Skeletal muscle tissue (tissue), 4 donors: ENCODE measurements around the gene ITPKB. TPM values are rescaled to one million over a fixed set of nuclear protein-coding genes. Genes with fewer than 3 reads are reported as not detected.
"Not testable (repeated sequence)": the region's sequence is repeated elsewhere in the genome, so short reads cannot be mapped to it uniquely, and the experiment has no call there.

Source experiments
- H3K27ac ChIP-seq: one replicate; pipeline ENCODE4 v1.7.0; 2013; ENCODE audit warnings: mild to moderate bottlenecking, low read depth, low read length, inconsistent platforms
- H3K27me3 ChIP-seq, 3 donors: one replicate each; pipeline ENCODE4 v1.7.0; 2013; ENCODE audit warnings: low read length in 3 of 3; ENCODE audit not compliant: control insufficient read depth in 3 of 3, insufficient read depth in 3 of 3
- H3K36me3 ChIP-seq, 3 donors: one replicate each; pipeline ENCODE4 v1.7.0; 2013; ENCODE audit warnings: low read length in 3 of 3; ENCODE audit not compliant: control insufficient read depth in 3 of 3, insufficient read depth in 3 of 3
- H3K4me1 ChIP-seq, 3 donors: one replicate each; pipeline ENCODE4 v1.7.0; 2013; ENCODE audit warnings: low read length in 3 of 3, mild to moderate bottlenecking in 3 of 3; ENCODE audit not compliant: control insufficient read depth in 3 of 3, insufficient read depth in 3 of 3
- H3K4me3 ChIP-seq, 3 donors: one replicate each; pipeline ENCODE4 v1.7.0; 2013; ENCODE audit warnings: low read length in 3 of 3
- H3K9ac ChIP-seq, 3 donors: one replicate each; pipeline ENCODE4 v1.7.0; 2013; ENCODE audit warnings: low read length in 3 of 3, mild to moderate bottlenecking in 3 of 3, moderate library complexity in 2 of 3, low read depth in 1 of 3
- H3K9me3 ChIP-seq, 3 donors: one replicate each; pipeline ENCODE4 v1.7.0; 2013; ENCODE audit warnings: low read length in 3 of 3; ENCODE audit not compliant: control insufficient read depth in 3 of 3
- total RNA-seq: library from RNA; depleted of rRNA; stranded (reverse); fragments of >200 nt; gene quantifications from one replicate; pipeline ENCODE4 v1.2.3, GENCODE V29; 2014
- donor health status: Osteomylitis.

The ITPKB gene
- total RNA-seq, 1 donor from 2014 or later, result 18.8 TPM

DNA sequence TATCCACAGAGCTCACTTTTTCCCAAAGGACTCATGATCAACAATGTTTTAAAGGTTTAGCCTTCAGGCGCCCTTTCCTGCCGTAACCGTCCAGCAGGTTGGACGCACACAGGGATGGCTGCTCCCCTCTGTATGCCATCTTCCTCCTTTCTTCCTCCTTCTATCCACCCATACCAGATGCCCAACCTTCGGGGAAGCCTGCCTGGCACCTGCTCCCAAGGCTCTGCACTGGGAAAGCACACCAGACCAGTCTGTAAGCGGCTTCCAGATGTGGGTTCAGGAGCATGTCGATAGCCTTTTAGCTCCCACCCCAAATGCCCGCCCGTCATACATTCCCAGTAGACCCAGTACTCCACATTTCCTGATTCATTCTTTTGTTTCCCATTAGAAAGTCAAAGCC lies 137.6 kb downstream of the ITPKB start:
- H3K4me3 ChIP-seq, result no peak overlapping the region
- H3K9me3 ChIP-seq, result no peaks in the 10 kb centered on the region
- peaks cover 0 to 21% (median 9%) of the 10 kb centered on the region in 3 donors for H3K27me3 ChIP-seq
- peaks cover 5 to 18% (median 15%) of the 10 kb centered on the region in 3 donors for H3K4me1 ChIP-seq
- H3K27ac ChIP-seq, result no peak overlapping the region
- no peaks in the 10 kb centered on the region for H3K36me3 ChIP-seq
- H3K9ac ChIP-seq, result no peak overlapping the region

DNA sequence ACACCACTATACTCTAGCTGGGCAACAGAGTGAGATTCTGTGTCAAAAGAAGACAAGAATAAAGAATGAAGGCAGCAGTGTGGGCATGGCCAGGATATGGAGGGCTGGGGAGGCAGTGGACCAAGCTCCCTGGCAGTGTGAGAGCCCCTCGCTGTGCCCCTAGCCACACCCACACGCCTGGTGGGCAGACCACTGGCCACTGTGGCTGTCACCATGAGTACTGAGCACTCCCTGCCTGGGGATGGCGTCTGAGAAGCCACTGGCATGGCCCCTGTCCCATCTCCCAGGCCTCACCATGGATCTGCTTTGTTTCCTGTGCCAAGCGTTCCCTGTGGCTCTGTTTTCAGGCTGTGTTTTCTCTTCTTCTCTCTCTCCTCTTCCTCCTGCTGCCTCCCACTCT lies 138.8 kb downstream of the ITPKB start:
- Histone ChIP-seq H3K9ac (no peak overlapping the region), H3K27ac (no peak overlapping the region), H3K9me3 (peaks cover 0 to 4% (median 0%) of the 10 kb centered on the region in 3 donors), H3K36me3 (no peaks in the 10 kb centered on the region), H3K27me3 (peaks cover 0 to 23% (median 9%) of the 10 kb centered on the region in 3 donors), H3K4me1 (peaks cover 5 to 15% (median 13%) of the 10 kb centered on the region in 3 donors), H3K4me3 (no peak overlapping the region)

DNA sequence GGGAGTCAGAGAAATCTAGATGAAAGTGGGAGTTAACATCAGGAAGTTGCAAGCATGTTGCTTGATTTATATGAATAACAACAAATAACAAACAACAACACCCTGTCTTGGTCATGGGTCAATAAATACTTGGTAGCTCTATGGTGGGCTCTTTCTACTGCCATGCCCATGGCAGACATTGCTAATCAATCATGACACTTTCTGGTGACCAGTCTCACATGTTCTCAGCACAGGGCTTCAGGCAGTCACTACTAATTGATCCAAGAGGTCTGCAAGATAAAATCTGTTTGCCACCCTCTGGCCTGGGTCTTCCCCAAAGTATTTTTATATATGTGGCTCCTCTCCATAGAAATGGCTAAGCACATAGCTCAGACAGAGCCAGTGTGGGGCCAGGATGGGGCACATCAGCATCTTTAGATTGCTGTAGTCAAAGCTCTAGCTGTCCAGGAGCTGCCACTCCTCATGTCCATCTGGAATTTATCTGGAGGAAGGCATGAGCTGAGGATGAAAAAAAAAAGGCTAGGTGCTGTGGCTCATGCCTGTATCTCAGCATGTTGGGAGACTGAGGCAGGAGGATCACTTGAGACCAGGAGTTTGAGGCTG lies 139.3 kb downstream of the ITPKB start:
- Histone ChIP-seq H3K27ac (no peak overlapping the region), H3K9ac (no peak overlapping the region), H3K4me3 (no peak overlapping the region), H3K9me3 (peaks cover 0 to 6% (median 0%) of the 10 kb centered on the region in 3 donors), H3K27me3 (peaks cover 0 to 23% (median 11%) of the 10 kb centered on the region in 3 donors), H3K4me1 (peaks cover 5 to 15% (median 8%) of the 10 kb centered on the region in 3 donors), H3K36me3 (no peaks in the 10 kb centered on the region)

DNA sequence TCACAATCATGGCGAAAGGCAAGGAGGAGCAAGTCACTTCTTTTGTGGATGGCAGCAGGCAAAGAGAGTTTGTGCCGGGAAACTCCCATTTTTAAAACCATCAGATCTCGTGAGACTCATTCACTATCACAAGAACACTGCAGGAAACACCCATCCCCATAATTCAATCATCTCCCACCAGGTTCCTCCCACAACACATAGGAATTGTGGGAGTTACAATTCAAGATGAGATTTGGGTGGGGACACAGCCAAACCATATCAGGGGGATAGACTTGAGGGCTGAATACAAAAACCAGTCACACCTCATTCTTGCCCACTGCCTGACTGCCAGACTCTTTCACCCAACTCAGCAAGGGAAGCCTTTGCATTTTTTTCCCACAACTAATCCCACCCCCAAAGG lies 140.1 kb downstream of the ITPKB start:
- not testable (repeated sequence) for H3K9ac ChIP-seq, H3K9me3 ChIP-seq, H3K36me3 ChIP-seq, H3K27ac ChIP-seq, H3K4me3 ChIP-seq
- Histone ChIP-seq H3K27me3 (peaks cover 0 to 21% (median 9%) of the 10 kb centered on the region in 3 donors), H3K4me1 (peaks cover 2 to 12% (median 4%) of the 10 kb centered on the region in 3 donors)

DNA sequence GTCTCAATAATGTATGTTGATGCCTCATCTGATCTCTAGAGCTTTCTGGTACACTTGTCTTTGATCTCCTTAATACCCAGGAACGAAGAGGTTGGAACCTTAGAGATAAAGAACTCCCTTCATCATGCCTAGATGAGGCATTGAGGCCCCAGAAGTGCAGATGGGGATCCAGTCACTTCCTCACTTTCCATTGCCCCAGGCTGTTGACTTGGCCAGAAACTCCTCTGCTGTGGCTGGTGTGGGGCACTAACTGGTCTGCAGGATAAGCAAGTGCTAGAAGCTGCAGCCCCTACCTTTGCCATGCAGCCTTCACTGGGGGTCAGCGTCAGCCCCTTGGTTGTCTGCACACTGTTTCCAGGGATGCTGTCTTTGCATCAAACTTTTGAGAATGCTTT lies 140.6 kb downstream of the ITPKB start:
- peaks cover 0 to 20% (median 9%) of the 10 kb centered on the region in 3 donors for H3K27me3 ChIP-seq
- peaks cover under 1 to 7% (median 4%) of the 10 kb centered on the region in 3 donors for H3K4me1 ChIP-seq
- H3K9ac ChIP-seq, result no peak overlapping the region
- no peak overlapping the region for H3K4me3 ChIP-seq
- no peaks in the 10 kb centered on the region for H3K36me3 ChIP-seq
- H3K9me3 ChIP-seq, result peaks cover 0 to 6% (median 0%) of the 10 kb centered on the region in 3 donors
- H3K27ac ChIP-seq, result no peak overlapping the region

DNA sequence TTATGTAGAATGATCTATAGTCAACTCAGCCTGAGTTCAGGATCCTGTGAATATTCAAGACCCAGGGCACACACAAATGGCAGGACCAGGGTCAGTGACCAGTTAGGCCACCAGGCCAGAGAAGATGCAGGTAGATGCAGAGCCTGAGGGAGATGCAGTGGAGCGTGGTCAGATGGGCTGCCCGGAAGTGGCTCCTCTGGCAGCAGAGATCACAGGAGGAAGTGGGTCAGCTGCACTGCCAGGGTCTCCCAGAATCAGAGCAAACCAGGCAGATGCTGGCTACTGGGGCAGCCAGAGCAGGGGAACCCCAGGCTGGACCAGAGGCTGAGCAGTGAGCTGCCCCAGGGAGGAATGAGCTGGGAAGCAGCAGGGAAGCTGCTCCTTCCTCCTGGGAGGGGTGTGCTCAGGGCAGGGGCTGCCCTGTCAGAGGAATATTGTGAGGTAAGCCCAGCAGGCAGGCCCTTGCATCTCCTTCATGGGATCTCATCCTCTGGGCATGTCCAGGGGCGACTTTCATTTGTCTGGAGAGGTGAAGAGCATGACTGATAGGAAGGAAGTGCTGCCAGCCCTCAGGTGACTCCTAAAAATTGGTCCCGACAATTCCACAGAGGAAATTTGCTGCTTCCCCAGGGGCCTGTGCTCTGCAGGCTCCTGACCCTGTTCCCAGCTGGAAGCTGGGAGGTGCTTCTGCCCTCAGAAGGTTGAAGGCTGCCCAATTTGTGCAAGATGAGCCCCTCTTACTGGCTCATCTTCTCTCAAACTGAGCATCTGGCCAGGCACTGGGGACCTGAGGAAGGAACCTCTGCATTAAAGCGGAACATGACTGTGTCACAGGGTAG lies 141.2 kb downstream of the ITPKB start:
- H3K36me3 ChIP-seq, result no peaks in the 10 kb centered on the region
- H3K9ac ChIP-seq, result no peak overlapping the region
- no peak overlapping the region for H3K27ac ChIP-seq
- H3K4me1 ChIP-seq, result peaks cover 0 to 5% (median 4%) of the 10 kb centered on the region in 3 donors
- no peak overlapping the region for H3K4me3 ChIP-seq
- H3K9me3 ChIP-seq, result peaks cover 0 to 6% (median 0%) of the 10 kb centered on the region in 3 donors
- peaks cover 0 to 18% (median 9%) of the 10 kb centered on the region in 3 donors for H3K27me3 ChIP-seq

DNA sequence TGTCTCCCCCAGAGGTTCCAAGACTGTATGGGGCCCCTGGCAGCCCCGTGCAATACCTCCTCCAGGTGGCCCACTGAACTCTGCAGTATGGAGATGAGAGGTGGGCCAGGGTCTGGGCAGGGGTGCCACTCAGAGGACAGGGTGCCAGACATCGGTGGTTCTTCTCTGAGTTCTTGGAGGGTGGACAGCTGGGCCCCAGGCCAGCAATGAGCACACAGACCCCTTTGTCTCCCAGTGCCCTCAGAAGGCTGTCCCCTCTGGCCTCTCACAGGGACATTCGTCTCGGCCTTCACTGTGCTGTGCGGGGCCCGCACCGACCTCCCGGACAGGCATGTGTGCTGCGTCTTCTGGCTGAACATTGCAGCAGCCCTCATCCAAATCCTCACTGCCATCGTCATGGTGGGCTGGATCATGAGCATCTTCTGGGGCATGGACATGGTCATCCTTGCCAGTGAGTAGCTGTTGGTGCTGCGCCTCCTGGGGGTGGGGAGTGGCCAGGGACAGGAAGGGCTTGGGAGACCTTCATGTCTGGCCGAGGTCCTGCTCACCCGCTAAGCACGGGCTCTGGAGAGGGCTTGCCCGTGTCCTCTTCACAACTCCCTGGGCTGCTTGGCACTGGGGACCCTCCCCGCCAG lies 142.4 kb downstream of the ITPKB start:
- Histone ChIP-seq H3K27me3 (peaks cover 0 to 18% (median 9%) of the 10 kb centered on the region in 3 donors), H3K9ac (no peak overlapping the region), H3K27ac (no peak overlapping the region), H3K9me3 (peaks cover 0 to 6% (median 0%) of the 10 kb centered on the region in 3 donors), H3K4me3 (no peak overlapping the region), H3K4me1 (no peaks in the 10 kb centered on the region), H3K36me3 (no peaks in the 10 kb centered on the region)

DNA sequence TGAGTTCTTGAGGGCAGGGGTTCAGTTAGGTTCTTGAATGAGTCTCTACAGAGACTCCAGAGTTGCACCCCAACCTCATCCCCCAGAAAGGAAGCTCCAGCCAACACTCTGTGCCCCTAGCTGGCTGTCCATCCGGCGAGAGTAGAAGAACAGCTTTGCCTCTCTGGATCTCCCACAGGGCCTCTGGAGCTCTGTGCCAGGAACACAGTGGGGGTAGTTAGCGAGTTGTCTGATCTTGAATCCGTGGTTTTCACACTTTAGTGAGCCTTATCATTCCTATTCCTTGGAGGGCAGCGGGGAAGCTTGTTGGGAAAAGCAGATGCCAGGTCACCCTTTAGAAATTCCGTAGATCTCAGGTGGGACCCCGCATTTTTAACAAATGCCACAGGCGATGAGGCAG lies 145.5 kb downstream of the ITPKB start:
- Histone ChIP-seq H3K27me3 (peaks cover 0 to 18% (median 9%) of the 10 kb centered on the region in 3 donors), H3K36me3 (no peaks in the 10 kb centered on the region), H3K9me3 (peaks cover 0 to 6% (median 0%) of the 10 kb centered on the region in 3 donors), H3K4me3 (no peak overlapping the region), H3K4me1 (peaks cover 0 to 4% (median 2%) of the 10 kb centered on the region in 3 donors), H3K9ac (no peak overlapping the region), H3K27ac (no peak overlapping the region)

DNA sequence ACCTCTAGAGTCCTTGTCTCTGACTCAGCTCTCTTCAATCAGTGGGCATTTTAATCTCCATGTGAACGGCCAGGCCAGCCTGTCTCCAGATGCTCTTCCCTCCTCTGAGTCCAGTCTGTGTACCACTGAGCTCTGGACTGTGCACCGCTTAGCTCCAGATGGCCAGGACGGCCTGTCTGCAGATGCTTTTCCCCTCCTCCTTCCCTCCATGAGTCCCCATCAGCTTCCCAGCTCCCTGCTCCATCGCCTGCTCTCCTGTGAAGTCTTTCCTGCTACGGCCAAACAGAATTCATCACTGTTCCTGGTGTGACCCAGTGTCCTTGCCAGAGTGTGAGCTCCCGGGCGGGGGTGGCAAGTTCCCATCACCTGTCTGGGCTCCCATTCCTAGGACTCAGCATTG lies 148.5 kb downstream of the ITPKB start:
- Histone ChIP-seq H3K4me1 (peaks cover 0 to 11% (median 4%) of the 10 kb centered on the region in 3 donors), H3K27ac (no peak overlapping the region), H3K9me3 (peaks cover 0 to 2% (median 0%) of the 10 kb centered on the region in 3 donors), H3K36me3 (no peaks in the 10 kb centered on the region), H3K27me3 (peaks cover 0 to 5% (median 3%) of the 10 kb centered on the region in 3 donors), H3K9ac (no peak overlapping the region), H3K4me3 (no peak overlapping the region)
